Measurements from ENCODE around the gene CYYR1.

CYYR1 gene

DNA sequence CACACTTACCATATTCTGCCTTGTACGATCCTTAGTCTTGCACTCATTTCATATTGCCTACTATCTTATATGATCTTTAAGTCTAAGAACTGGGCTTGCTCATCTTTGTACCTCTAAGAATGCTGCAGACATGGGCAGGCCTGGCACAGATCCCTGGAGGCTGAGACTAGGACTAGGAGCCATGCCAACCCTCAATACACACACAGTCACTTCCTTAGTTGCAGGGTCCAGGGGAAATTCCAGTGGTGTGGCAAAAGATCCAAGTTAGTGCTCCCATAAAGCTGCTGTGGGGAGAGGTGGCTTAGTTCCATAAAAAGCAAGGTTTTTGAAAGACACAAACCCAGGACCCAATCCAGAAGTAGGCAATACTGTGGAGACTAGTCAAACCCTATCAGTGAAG, 59.9 kb downstream of the CYYR1 start:
- no peak overlapping the region for H3K27ac ChIP-seq

DNA sequence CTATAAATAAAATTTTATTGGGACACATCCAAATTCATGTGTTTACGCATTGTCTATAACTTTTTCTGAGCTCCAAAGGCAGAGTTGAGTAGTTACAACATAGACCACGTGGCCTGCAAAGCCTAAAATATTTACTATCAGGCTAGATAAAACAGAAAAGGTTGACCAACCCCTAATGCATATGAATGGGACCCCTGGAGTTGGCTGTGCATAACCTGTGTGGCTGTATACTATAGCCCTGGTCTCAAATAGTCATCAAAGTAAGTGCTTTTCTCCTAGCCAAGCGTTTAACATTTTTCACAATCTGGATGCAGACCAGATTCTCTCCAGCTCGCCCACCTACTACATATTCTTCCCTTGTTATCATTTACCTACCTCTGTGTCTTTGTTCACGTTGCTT, 60.4 kb downstream of the CYYR1 start:
- TF ChIP-seq, protein P1, sequence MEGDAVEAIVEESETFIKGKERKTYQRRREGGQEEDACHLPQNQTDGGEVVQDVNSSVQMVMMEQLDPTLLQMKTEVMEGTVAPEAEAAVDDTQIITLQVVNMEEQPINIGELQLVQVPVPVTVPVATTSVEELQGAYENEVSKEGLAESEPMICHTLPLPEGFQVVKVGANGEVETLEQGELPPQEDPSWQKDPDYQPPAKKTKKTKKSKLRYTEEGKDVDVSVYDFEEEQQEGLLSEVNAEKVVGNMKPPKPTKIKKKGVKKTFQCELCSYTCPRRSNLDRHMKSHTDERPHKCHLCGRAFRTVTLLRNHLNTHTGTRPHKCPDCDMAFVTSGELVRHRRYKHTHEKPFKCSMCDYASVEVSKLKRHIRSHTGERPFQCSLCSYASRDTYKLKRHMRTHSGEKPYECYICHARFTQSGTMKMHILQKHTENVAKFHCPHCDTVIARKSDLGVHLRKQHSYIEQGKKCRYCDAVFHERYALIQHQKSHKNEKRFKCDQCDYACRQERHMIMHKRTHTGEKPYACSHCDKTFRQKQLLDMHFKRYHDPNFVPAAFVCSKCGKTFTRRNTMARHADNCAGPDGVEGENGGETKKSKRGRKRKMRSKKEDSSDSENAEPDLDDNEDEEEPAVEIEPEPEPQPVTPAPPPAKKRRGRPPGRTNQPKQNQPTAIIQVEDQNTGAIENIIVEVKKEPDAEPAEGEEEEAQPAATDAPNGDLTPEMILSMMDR (conservative IDR thresholded peaks at IDR 0.05): no peak
- no peak overlapping the region for H3K27ac ChIP-seq

More for the DNA sequence above, 59.9 kb downstream of the CYYR1 start:
- TF ChIP-seq, protein P1 (conservative IDR thresholded peaks at IDR 0.05): no peak

DNA sequence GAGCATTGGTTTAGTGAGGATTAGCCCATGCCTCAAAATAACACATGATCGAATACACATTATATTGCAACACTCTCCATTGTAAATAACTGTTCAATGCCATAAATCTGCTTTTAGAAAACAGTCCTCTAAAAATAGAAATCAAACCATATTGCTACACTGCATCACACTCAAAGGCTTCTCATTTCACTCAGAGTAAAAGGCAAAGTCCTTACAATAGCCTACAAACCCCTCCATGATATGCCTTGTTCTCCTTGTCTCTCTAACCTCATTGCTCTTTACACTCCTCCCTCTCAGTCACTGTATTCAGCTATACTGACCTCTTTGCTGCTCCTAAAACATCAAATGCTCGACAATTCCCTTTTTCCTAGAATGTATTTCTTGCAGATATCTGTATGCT, 64.2 kb downstream of the CYYR1 start:
- no peak overlapping the region for H3K27ac ChIP-seq
- TF ChIP-seq, protein P1 (conservative IDR thresholded peaks at IDR 0.05): no peak

DNA sequence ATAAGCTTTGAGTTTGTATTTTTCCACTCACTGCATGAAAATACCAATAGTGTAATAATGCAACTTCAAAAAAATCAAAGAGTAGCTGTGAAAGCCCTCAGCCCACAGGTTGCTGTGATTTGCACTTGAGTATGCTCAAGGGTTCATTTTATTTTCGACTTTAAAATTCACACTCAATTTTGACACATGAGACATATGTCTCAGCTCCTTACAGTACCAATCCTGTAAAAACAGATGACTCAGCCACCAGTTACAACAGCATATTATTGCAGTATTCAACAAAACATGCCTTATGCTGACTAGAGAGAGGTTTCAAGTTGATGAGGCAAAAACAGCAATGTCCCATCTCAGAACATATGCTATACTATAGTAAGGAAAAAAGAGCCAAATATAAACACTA, 66.1 kb downstream of the CYYR1 start:
- H3K27ac ChIP-seq: no peak overlapping the region
- TF ChIP-seq, protein P1 (conservative IDR thresholded peaks at IDR 0.05): no peak

DNA sequence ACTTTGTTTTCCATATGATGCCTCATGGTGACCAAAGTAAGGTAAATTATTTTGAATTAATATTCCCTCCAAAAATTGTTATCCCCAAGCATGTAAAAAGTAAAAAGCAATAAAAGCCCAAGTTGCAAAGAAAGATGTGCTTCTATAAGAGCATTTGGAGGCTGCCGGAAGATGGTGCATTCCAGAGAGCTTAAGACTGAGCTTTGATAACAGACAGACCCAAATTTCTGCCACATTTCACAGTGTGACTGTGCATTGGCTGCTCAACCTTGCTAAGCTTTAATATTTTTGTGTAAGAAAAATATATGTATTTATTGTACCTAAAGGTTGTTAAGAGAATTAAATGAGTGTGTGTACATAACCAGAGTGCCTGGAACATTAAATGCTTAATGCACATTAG, 67.9 kb downstream of the CYYR1 start:
- no peak overlapping the region for H3K27ac ChIP-seq
- TF ChIP-seq, protein P1 (conservative IDR thresholded peaks at IDR 0.05): no peak

DNA sequence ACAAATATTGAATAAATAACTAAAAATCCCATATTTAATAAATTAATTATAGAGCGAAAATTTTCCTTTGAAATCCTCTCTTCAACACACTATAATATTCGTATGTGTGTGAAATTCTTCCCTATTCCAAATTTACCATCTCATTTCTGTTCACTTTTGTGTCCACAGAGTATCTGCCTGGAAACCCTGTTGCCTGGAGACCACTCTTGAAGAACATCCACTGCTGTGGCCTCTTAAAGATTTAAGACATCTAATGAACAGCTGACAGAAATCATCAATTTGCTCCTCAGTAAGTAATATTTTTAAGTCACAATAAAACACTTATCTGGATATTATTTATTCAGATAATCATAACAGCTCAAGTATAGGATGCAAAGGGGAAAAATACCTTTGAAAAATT, 69.7 kb downstream of the CYYR1 start:
- no peak overlapping the region for H3K27ac ChIP-seq
- TF ChIP-seq, protein P1 (conservative IDR thresholded peaks at IDR 0.05): no peak

DNA sequence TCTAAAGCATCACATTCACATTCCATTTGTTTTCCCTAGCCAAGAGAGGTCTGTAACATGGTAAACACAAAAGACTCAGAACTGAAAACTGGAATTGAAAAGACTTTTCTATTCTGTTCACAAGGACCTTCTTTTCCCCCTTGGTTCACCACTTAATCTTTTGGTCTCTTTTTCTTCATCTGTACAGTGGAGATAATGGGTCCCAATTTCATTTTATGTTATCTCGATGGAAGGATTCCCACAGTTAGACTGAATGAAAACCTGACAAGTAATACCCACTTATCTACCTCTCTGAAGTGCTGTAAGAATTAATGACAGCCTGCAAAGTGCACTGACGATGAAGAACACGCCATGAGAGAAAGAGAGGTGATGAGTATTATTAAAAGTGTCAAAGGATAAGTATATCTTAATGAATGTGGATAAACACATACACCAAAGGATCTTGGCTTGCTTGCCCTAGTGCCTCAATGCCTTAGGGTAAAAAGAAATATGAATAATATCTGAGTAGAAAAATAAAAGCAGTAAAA, 71.5 kb downstream of the CYYR1 start:
- H3K27ac ChIP-seq: no peak overlapping the region
- TF ChIP-seq, protein P1 (conservative IDR thresholded peaks at IDR 0.05): no peak
